Motor neuron (in vitro differentiated cells): Measurements from ENCODE around the gene SIRT6. TPM values are rescaled to one million over a fixed set of nuclear protein-coding genes. Genes with fewer than 3 reads are reported as not detected.
"Not testable (repeated sequence)": the region's sequence is repeated elsewhere in the genome, so short reads cannot be mapped to it uniquely, and the experiment has no call there.

Source experiments
- ATAC-seq, 8 experiments: fragments of 200-7000 bp; cut with Tn5 transposase; replicated peaks in 6 of 8; 2 replicates each; pipeline ENCODE4 v1.8.0; 2021; ENCODE audit warnings: mild to moderate bottlenecking in 8 of 8, moderate library complexity in 8 of 8
- H3K27ac ChIP-seq, 2 donors: fragments of 250-450 bp; sonication (Bioruptor Pico); 2 replicates each; pipeline ENCODE4 v1.9.0; 2021; ENCODE audit warnings: antibody characterized with exemption in 2 of 2, mild to moderate bottlenecking in 2 of 2, moderate library complexity in 1 of 2
- H3K4me1 ChIP-seq, 2 donors: fragments of 250-450 bp; sonication (Bioruptor Pico); replicated peaks in 1 of 2; 2 replicates each; pipeline ENCODE4 v1.6.1; 2021; ENCODE audit warnings: antibody characterized with exemption in 2 of 2, mild to moderate bottlenecking in 2 of 2, moderate library complexity in 1 of 2
- H3K4me3 ChIP-seq, 5 donors: fragments of 250-450 bp; sonication (Bioruptor Pico); 2 replicates each; pipeline ENCODE4 v1.9.0; 2021; ENCODE audit warnings: antibody characterized with exemption in 5 of 5, mild to moderate bottlenecking in 5 of 5, moderate library complexity in 4 of 5
- WGBS, 10 experiments: fragments of 450-650 bp; shearing (Covaris generic); methylation state at CpG; one replicate each; pipeline ENCODE4 v1.0.0; 2022; 5-methylcytosine and 5-hydroxymethylcytosine counted together
- in situ Hi-C, 9 experiments: fragments of 400-800 bp; cut with MboI; loops; one replicate each; pipeline ENCODE4 v1.15.0; 2021; ENCODE audit warnings: low sequenced_read_pairs in 9 of 9, low pct_unique_long_range_greater_than_20kb in 2 of 9; ENCODE audit not compliant: unreplicated experiment in 9 of 9
- total RNA-seq, 8 experiments: library from RNA; unstranded; fragments of 300-600 nt; gene quantifications; 2 replicates each; pipeline versions ENCODE4 v1.2.3 to v1.2.4, GENCODE V29; 2022

Gene SIRT6
- total RNA-seq, 8 experiments from 2014 or later = 20.7 to 30.7 (median 22.4) TPM

DNA sequence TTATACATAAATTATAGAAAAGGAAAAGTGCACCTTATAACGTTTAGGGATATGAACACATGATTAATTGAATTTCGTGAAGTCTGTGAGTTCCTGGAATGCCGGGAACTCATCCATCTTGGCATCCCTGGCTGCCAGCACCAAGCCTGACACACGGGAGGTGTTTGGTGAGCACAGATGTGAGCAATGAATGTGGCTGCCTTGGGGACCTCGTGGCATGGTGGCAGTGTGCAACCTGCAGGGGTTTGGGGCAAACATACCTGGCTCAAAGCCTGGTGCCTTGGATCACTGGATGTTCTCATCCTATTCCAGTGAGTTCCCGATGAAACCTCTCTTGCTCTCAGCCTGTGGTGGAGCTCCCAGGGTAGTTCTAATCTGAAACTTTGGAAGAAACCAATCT lies 48.0 kb downstream of the SIRT6 start:
- no peak for ATAC-seq
- no peak overlapping the region for H3K27ac ChIP-seq
- in situ Hi-C loops = no loop called here

DNA sequence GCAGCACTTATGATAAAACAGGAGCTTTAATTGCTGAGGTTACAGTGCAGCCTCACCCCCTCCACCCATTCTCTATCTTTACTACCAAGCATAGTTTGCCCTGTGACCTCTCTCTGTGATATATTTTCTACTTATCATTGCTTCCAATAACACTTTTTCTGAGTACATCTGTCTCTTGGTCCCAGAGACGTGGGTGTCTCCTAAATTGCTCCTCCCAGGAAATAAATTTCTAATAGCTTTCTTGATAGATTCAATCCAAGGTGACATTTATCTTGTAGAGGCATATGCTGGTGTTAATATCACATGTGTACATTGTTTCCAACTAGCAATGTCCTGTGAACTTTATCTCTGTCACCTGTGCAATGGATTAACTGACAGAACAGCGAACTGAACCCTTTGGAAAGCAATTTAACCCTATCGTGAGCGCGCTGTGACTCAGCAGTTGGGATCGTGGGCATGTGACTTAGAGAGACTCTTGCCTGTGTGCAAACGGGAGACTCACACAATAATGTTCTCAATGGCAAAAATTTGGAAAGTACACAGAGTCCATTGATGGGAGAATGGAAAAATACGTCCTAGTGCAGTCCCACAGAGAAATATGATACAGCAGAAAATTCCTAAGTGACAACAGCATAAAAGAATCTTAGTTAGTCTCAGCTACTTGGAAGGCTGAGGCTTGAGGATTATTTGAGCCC lies 51.5 kb downstream of the SIRT6 start:
- Histone ChIP-seq H3K4me1 (peaks cover 0 to 4% of the 10 kb centered on the region in 2 donors), H3K4me3 (no peak overlapping the region), H3K27ac (no peak overlapping the region)
- in situ Hi-C loops = no loop called here
- ATAC-seq = peak in 5 of 8 experiments; percentile 18 to 45 (median 29)
- 20 to 88% (median 46%) methylated on average over 1 to 8 of the region's 8 CpGs; no CpG with 5 or more reads in 1 of the 10 experiments for WGBS, 10 experiments

More for the DNA sequence above, 48.0 kb downstream of the SIRT6 start:
- H3K4me1 ChIP-seq = peaks cover 0 to 4% of the 10 kb centered on the region in 2 donors
- no peak overlapping the region for H3K4me3 ChIP-seq
- 0 to 67% (median 6%) methylated on average over 1 to 5 of the region's 6 CpGs; no CpG with 5 or more reads in 1 of the 10 experiments for WGBS, 10 experiments

GRCh38 chr19:4129050-4129449 lies 53.3 kb downstream of the SIRT6 start:
- ATAC-seq, H3K4me1 ChIP-seq, H3K4me3 ChIP-seq, H3K27ac ChIP-seq, in situ Hi-C loops: not testable (repeated sequence)
- WGBS, 10 experiments = 78 to 93% (median 91%) methylated on average over 1 to 4 of the region's 7 CpGs; no CpG with 5 or more reads in 5 of the 10 experiments

GRCh38 chr19:4127322-4127721 lies 55.0 kb downstream of the SIRT6 start:
- WGBS, 10 experiments = 0 to 100% (median 82%) methylated on average over 1 to 4 of the region's 4 CpGs; no CpG with 5 or more reads in 2 of the 10 experiments
- H3K27ac ChIP-seq, ATAC-seq, H3K4me3 ChIP-seq, in situ Hi-C loops: not testable (repeated sequence)
- peaks cover 6 to 12% of the 10 kb centered on the region in 2 donors for H3K4me1 ChIP-seq

- Histone ChIP-seq H3K27ac (no peak overlapping the region), H3K4me3 (peak overlapping the region; percentile 53 to 99 (median 99))
Observed at GRCh38 chr19:4124638-4125037, 57.7 kb downstream of the SIRT6 start.

More at GRCh38 chr19:4124638-4125037, 57.7 kb downstream of the SIRT6 start:
- 29 to 54% (median 40%) methylated on average over 1 to 5 of the region's 8 CpGs; no CpG with 5 or more reads in 5 of the 10 experiments for WGBS, 10 experiments
- ATAC-seq = no peak
- in situ Hi-C loops = no loop called here
- H3K4me1 ChIP-seq = peaks cover 6 to 8% of the 10 kb centered on the region in 2 donors

Other genes with a start within 250 kb of the SIRT6 start
- not detected for gene NMRK2, start 249.5 kb downstream of the SIRT6 start, total RNA-seq
- 10 to 100 TPM; 42.4 to 63.4 (median 50.8) TPM for gene DAPK3, start 211.5 kb downstream of the SIRT6 start, total RNA-seq
- 1,000 to 10,000 TPM; 3,034 to 7,601 (median 4,897) TPM for gene EEF2, start 197.1 kb downstream of the SIRT6 start, total RNA-seq
- 10 to 100 TPM; 11.6 to 31.8 (median 22.6) TPM for gene PIAS4, start 174.8 kb downstream of the SIRT6 start, total RNA-seq
- gene ZBTB7A, start 115.7 kb downstream of the SIRT6 start, total RNA-seq = 10 to 100 TPM in 2 of 8 experiments, 1 to 10 TPM in 6; 1.6 to 13.5 (median 4.1) TPM
- gene MAP2K2, start 58.4 kb downstream of the SIRT6 start, total RNA-seq = 100 to 1,000 TPM in 4 of 8 experiments, 10 to 100 TPM in 4; 77.0 to 159 (median 99.6) TPM
- under 1 TPM in 5 of 8 experiments, not detected in 3; 0.08 to 0.59 (median 0.20) TPM for gene CREB3L3, start 28.9 kb downstream of the SIRT6 start, total RNA-seq
- 1 to 10 TPM in 5 of 8 experiments, under 1 TPM in 3; 0.29 to 4.0 (median 1.2) TPM for gene ANKRD24, start 126 bp upstream of the SIRT6 start, total RNA-seq
- 10 to 100 TPM in 1 of 8 experiments, under 1 TPM in 3, not detected in 4; 0.17 to 11.9 (median 0.83) TPM for gene EBI3, start 47.0 kb upstream of the SIRT6 start, total RNA-seq
- 10 to 100 TPM; 12.0 to 26.1 (median 17.4) TPM for gene YJU2, start 64.5 kb upstream of the SIRT6 start, total RNA-seq
- gene SHD, start 96.7 kb upstream of the SIRT6 start, total RNA-seq = 10 to 100 TPM in 4 of 8 experiments, 1 to 10 TPM in 1, under 1 TPM in 2, not detected in 1; 0.21 to 52.7 (median 28.5) TPM
- 1 to 10 TPM in 1 of 8 experiments, under 1 TPM in 4, not detected in 3; 0.29 to 1.2 (median 0.43) TPM for gene TMIGD2, start 119.8 kb upstream of the SIRT6 start, total RNA-seq
- gene FSD1, start 122.0 kb upstream of the SIRT6 start, total RNA-seq = 10 to 100 TPM in 5 of 8 experiments, 1 to 10 TPM in 2, not detected in 1; 5.0 to 43.4 (median 37.2) TPM
- gene STAP2, start 156.3 kb upstream of the SIRT6 start, total RNA-seq = 1 to 10 TPM; 2.2 to 7.5 (median 4.6) TPM
- 10 to 100 TPM in 6 of 8 experiments, 1 to 10 TPM in 2; 4.1 to 20.0 (median 13.2) TPM for gene MPND, start 161.0 kb upstream of the SIRT6 start, total RNA-seq
- gene SH3GL1, start 218.0 kb upstream of the SIRT6 start, total RNA-seq = 10 to 100 TPM; 24.6 to 62.9 (median 40.6) TPM
- gene CHAF1A, start 220.1 kb upstream of the SIRT6 start, total RNA-seq = 10 to 100 TPM in 3 of 8 experiments, 1 to 10 TPM in 5; 2.3 to 36.2 (median 3.1) TPM